ENCODE data around the gene SMIM38.

Gene SMIM38

GRCh38 chr11:69180226-69180625 is 24.5 kb downstream of the SMIM38 start:
- Histone ChIP-seq H2AFZ (ENCODE audit: low read length) (no peak overlapping the region), H3K4ac (ENCODE audit: low read length) (no peak overlapping the region), H3K18ac (ENCODE audit: low read length) (no peak overlapping the region), H3K4me2 (ENCODE audit: insufficient read depth, low read length, poor library complexity, severe bottlenecking) (no peak overlapping the region), H3K23ac (ENCODE audit: low read depth, low read length, poor library complexity) (no peak overlapping the region), H3K27me3 (ENCODE audit: control insufficient read depth in 3 of 3, insufficient read depth in 3 of 3, low read depth in 1 of 3, low read length in 3 of 3) (no peaks in the 10 kb centered on the region), H3K79me1 (ENCODE audit: low read depth, low read length) (no peaks in the 10 kb centered on the region), H2BK120ac (ENCODE audit: low read depth, low read length) (no peak overlapping the region), H2BK15ac (ENCODE audit: low read length) (no peak overlapping the region), H3K4me3 (ENCODE audit: low read length in 2 of 2) (no peak overlapping the region), H3K36me3 (replicated peaks in 1 of 2; ENCODE audit: control insufficient read depth in 2 of 2, insufficient read depth in 2 of 2, low read length in 2 of 2) (no peaks in the 10 kb centered on the region), H3K27ac (replicated peaks; ENCODE audit: low read length) (no peak overlapping the region), H2AK5ac (ENCODE audit: low read depth, low read length) (no peak overlapping the region), H4K91ac (ENCODE audit: low read depth, low read length, poor library complexity) (no peak overlapping the region), H3K14ac (ENCODE audit: low read length) (no peak overlapping the region), H2BK12ac (ENCODE audit: low read length) (no peak overlapping the region), H4K8ac (ENCODE audit: low read depth, low read length) (no peak overlapping the region), H3K9me3 (replicated peaks in 1 of 2; ENCODE audit: control insufficient read depth in 2 of 2, insufficient read depth in 1 of 2, low read depth in 1 of 2, low read length in 2 of 2) (no peaks in the 10 kb centered on the region), H3K9ac (ENCODE audit: low read depth, low read length, poor library complexity) (no peak overlapping the region), H3K4me1 (ENCODE audit: control insufficient read depth in 2 of 2, insufficient read depth in 1 of 2, low read depth in 1 of 2, low read length in 2 of 2) (peaks cover 0 to 2% of the 10 kb centered on the region in 2 donors), H2BK5ac (ENCODE audit: low read length) (no peak overlapping the region)
- no peak for DNase-seq (ENCODE audit: low spot score)
- WGBS, 2 donors (ENCODE audit: extremely low coverage in 2 of 2, insufficient read length in 2 of 2, insufficient replicate concordance in 1 of 2): no CpG with 5 or more reads among the region's 9 CpGs

DNA sequence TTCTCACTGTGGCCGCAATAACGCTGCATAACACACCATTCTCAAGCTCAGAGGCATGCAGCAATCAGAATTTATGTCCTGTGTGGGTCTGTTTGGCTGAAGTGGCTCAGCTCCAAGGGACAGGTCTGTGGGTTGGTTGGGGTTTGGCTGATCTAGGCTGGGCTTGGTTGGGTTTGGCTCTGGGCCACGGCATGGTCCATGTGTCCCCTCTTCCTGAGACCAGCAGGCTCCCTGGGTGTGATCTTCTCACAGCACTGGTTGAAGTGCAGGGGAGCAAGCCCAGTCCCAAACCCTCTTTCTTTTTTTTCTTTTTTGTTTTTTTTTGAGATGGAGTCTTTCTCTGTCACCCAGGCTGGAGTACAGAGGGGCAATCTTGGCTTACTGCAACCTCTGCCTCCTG is 25.0 kb downstream of the SMIM38 start:
- no peak overlapping the region for H2BK120ac ChIP-seq (ENCODE audit: low read depth, low read length)
- no peak overlapping the region for H3K4me3 ChIP-seq (ENCODE audit: low read length in 2 of 2)
- WGBS, 2 donors (ENCODE audit: extremely low coverage in 2 of 2, insufficient read length in 2 of 2, insufficient replicate concordance in 1 of 2): no CpG with 5 or more reads among the region's 3 CpGs
- no peaks in the 10 kb centered on the region for H3K9me3 ChIP-seq (replicated peaks in 1 of 2; ENCODE audit: control insufficient read depth in 2 of 2, insufficient read depth in 1 of 2, low read depth in 1 of 2, low read length in 2 of 2)
- no peak overlapping the region for H4K8ac ChIP-seq (ENCODE audit: low read depth, low read length)
- peaks cover 0 to 2% of the 10 kb centered on the region in 2 donors for H3K4me1 ChIP-seq (ENCODE audit: control insufficient read depth in 2 of 2, insufficient read depth in 1 of 2, low read depth in 1 of 2, low read length in 2 of 2)
- H3K27me3 ChIP-seq (ENCODE audit: control insufficient read depth in 3 of 3, insufficient read depth in 3 of 3, low read depth in 1 of 3, low read length in 3 of 3): no peaks in the 10 kb centered on the region
- H2AK5ac ChIP-seq (ENCODE audit: low read depth, low read length): no peak overlapping the region
- H3K23ac ChIP-seq (ENCODE audit: low read depth, low read length, poor library complexity): no peak overlapping the region
- DNase-seq (ENCODE audit: low spot score): no peak
- no peak overlapping the region for H2AFZ ChIP-seq (ENCODE audit: low read length)
- no peak overlapping the region for H3K14ac ChIP-seq (ENCODE audit: low read length)
- H2BK5ac ChIP-seq (ENCODE audit: low read length): no peak overlapping the region
- no peak overlapping the region for H3K4me2 ChIP-seq (ENCODE audit: insufficient read depth, low read length, poor library complexity, severe bottlenecking)
- no peak overlapping the region for H3K4ac ChIP-seq (ENCODE audit: low read length)
- H4K91ac ChIP-seq (ENCODE audit: low read depth, low read length, poor library complexity): no peak overlapping the region
- H3K18ac ChIP-seq (ENCODE audit: low read length): no peak overlapping the region
- H3K79me1 ChIP-seq (ENCODE audit: low read depth, low read length): no peaks in the 10 kb centered on the region
- H3K36me3 ChIP-seq (replicated peaks in 1 of 2; ENCODE audit: control insufficient read depth in 2 of 2, insufficient read depth in 2 of 2, low read length in 2 of 2): no peaks in the 10 kb centered on the region
- no peak overlapping the region for H2BK12ac ChIP-seq (ENCODE audit: low read length)
- H3K9ac ChIP-seq (ENCODE audit: low read depth, low read length, poor library complexity): no peak overlapping the region
- no peak overlapping the region for H2BK15ac ChIP-seq (ENCODE audit: low read length)
- H3K27ac ChIP-seq (replicated peaks; ENCODE audit: low read length): no peak overlapping the region

GRCh38 chr11:69183613-69184012 is 27.9 kb downstream of the SMIM38 start:
- H3K23ac ChIP-seq (ENCODE audit: low read depth, low read length, poor library complexity): peak overlapping the region; percentile 69
- H3K4me1 ChIP-seq (ENCODE audit: control insufficient read depth in 2 of 2, insufficient read depth in 1 of 2, low read depth in 1 of 2, low read length in 2 of 2): peaks cover 0 to 3% of the 10 kb centered on the region in 2 donors
- no peak overlapping the region for H3K4me3 ChIP-seq (ENCODE audit: low read length in 2 of 2)
- no peaks in the 10 kb centered on the region for H3K36me3 ChIP-seq (replicated peaks in 1 of 2; ENCODE audit: control insufficient read depth in 2 of 2, insufficient read depth in 2 of 2, low read length in 2 of 2)
- no peaks in the 10 kb centered on the region for H3K79me1 ChIP-seq (ENCODE audit: low read depth, low read length)
- no peak overlapping the region for H3K14ac ChIP-seq (ENCODE audit: low read length)
- no peak overlapping the region for H3K9ac ChIP-seq (ENCODE audit: low read depth, low read length, poor library complexity)
- H3K18ac ChIP-seq (ENCODE audit: low read length): peak overlapping the region; percentile 45
- H2AFZ ChIP-seq (ENCODE audit: low read length): no peak overlapping the region
- DNase-seq (ENCODE audit: low spot score): no peak
- H3K4me2 ChIP-seq (ENCODE audit: insufficient read depth, low read length, poor library complexity, severe bottlenecking): no peak overlapping the region
- peak overlapping the region; percentile 30 for H2AK5ac ChIP-seq (ENCODE audit: low read depth, low read length)
- H3K27ac ChIP-seq (replicated peaks; ENCODE audit: low read length): no peak overlapping the region
- no peak overlapping the region for H3K4ac ChIP-seq (ENCODE audit: low read length)
- H3K9me3 ChIP-seq (replicated peaks in 1 of 2; ENCODE audit: control insufficient read depth in 2 of 2, insufficient read depth in 1 of 2, low read depth in 1 of 2, low read length in 2 of 2): no peaks in the 10 kb centered on the region
- no peak overlapping the region for H2BK15ac ChIP-seq (ENCODE audit: low read length)
- H2BK5ac ChIP-seq (ENCODE audit: low read length): no peak overlapping the region
- no peak overlapping the region for H4K8ac ChIP-seq (ENCODE audit: low read depth, low read length)
- no peaks in the 10 kb centered on the region for H3K27me3 ChIP-seq (ENCODE audit: control insufficient read depth in 3 of 3, insufficient read depth in 3 of 3, low read depth in 1 of 3, low read length in 3 of 3)
- no peak overlapping the region for H4K91ac ChIP-seq (ENCODE audit: low read depth, low read length, poor library complexity)
- WGBS, 2 donors (ENCODE audit: extremely low coverage in 2 of 2, insufficient read length in 2 of 2, insufficient replicate concordance in 1 of 2): no CpG with 5 or more reads among the region's 8 CpGs
- no peak overlapping the region for H2BK120ac ChIP-seq (ENCODE audit: low read depth, low read length)
- H2BK12ac ChIP-seq (ENCODE audit: low read length): no peak overlapping the region

GRCh38 chr11:69186316-69187260 is 30.9 kb downstream of the SMIM38 start:
- H4K91ac ChIP-seq (ENCODE audit: low read depth, low read length, poor library complexity): no peak overlapping the region
- H2BK12ac ChIP-seq (ENCODE audit: low read length): no peak overlapping the region
- no peak overlapping the region for H3K9ac ChIP-seq (ENCODE audit: low read depth, low read length, poor library complexity)
- H2BK120ac ChIP-seq (ENCODE audit: low read depth, low read length): no peak overlapping the region
- no peak for DNase-seq (ENCODE audit: low spot score)
- WGBS, 2 donors (ENCODE audit: extremely low coverage in 2 of 2, insufficient read length in 2 of 2, insufficient replicate concordance in 1 of 2): no CpG with 5 or more reads among the region's 17 CpGs
- H3K9me3 ChIP-seq (replicated peaks in 1 of 2; ENCODE audit: control insufficient read depth in 2 of 2, insufficient read depth in 1 of 2, low read depth in 1 of 2, low read length in 2 of 2): peaks cover 0 to 1% of the 10 kb centered on the region in 2 donors
- no peaks in the 10 kb centered on the region for H3K27me3 ChIP-seq (ENCODE audit: control insufficient read depth in 3 of 3, insufficient read depth in 3 of 3, low read depth in 1 of 3, low read length in 3 of 3)
- H2BK15ac ChIP-seq (ENCODE audit: low read length): no peak overlapping the region
- no peaks in the 10 kb centered on the region for H3K79me1 ChIP-seq (ENCODE audit: low read depth, low read length)
- H3K27ac ChIP-seq (replicated peaks; ENCODE audit: low read length): no peak overlapping the region
- no peak overlapping the region for H3K4me3 ChIP-seq (ENCODE audit: low read length in 2 of 2)
- peaks cover 0 to 1% of the 10 kb centered on the region in 2 donors for H3K4me1 ChIP-seq (ENCODE audit: control insufficient read depth in 2 of 2, insufficient read depth in 1 of 2, low read depth in 1 of 2, low read length in 2 of 2)
- no peak overlapping the region for H4K8ac ChIP-seq (ENCODE audit: low read depth, low read length)
- H3K4ac ChIP-seq (ENCODE audit: low read length): no peak overlapping the region
- no peak overlapping the region for H2AFZ ChIP-seq (ENCODE audit: low read length)
- H3K23ac ChIP-seq (ENCODE audit: low read depth, low read length, poor library complexity): no peak overlapping the region
- no peak overlapping the region for H2BK5ac ChIP-seq (ENCODE audit: low read length)
- no peak overlapping the region for H2AK5ac ChIP-seq (ENCODE audit: low read depth, low read length)
- H3K36me3 ChIP-seq (replicated peaks in 1 of 2; ENCODE audit: control insufficient read depth in 2 of 2, insufficient read depth in 2 of 2, low read length in 2 of 2): no peaks in the 10 kb centered on the region
- peak overlapping the region; percentile 45 for H3K18ac ChIP-seq (ENCODE audit: low read length)
- H3K14ac ChIP-seq (ENCODE audit: low read length): peak overlapping the region; percentile 11
- no peak overlapping the region for H3K4me2 ChIP-seq (ENCODE audit: insufficient read depth, low read length, poor library complexity, severe bottlenecking)
